ENCODE data around the gene TMEM179. TPM values are rescaled to one million over a fixed set of nuclear protein-coding genes. Genes with fewer than 3 reads are reported as not detected.

The TMEM179 gene
- total and polyA plus RNA-seq, 2 of the 8 experiments (the other 6 are each of a cell fraction or from before 2014, with no cell fraction given): 2.9 to 4.0 TPM

DNA sequence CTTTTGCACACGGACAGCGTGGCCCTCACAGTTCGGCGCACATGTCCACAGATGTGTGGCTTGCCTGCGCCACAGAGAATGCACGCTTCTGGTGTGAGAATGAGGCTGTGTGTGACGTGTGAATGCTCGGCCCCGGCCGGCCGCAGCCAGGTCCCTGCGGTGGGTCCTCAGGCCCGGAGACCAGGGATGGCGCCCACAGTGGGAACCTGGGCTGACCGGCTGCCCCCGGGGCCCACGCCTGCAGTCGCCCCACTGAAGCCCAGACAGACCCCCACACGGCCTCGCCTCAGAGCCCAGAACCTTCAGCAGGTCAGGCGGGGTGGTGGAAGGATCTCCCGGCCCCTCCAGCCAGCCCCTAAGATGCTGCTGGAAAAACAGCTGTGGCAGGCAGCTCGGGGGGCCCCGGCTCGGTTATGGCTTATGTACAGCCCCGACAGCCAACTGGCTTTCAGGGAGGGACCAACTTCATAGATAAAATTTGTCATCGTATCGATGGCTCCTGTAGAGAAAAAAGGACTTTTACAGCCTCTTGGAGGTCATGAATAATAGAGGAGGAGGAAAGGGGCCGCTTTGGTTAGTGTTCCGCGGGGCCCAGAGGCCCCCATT is 29.5 kb downstream of the TMEM179 start (continued):
- TF ChIP-seq, protein P1, sequence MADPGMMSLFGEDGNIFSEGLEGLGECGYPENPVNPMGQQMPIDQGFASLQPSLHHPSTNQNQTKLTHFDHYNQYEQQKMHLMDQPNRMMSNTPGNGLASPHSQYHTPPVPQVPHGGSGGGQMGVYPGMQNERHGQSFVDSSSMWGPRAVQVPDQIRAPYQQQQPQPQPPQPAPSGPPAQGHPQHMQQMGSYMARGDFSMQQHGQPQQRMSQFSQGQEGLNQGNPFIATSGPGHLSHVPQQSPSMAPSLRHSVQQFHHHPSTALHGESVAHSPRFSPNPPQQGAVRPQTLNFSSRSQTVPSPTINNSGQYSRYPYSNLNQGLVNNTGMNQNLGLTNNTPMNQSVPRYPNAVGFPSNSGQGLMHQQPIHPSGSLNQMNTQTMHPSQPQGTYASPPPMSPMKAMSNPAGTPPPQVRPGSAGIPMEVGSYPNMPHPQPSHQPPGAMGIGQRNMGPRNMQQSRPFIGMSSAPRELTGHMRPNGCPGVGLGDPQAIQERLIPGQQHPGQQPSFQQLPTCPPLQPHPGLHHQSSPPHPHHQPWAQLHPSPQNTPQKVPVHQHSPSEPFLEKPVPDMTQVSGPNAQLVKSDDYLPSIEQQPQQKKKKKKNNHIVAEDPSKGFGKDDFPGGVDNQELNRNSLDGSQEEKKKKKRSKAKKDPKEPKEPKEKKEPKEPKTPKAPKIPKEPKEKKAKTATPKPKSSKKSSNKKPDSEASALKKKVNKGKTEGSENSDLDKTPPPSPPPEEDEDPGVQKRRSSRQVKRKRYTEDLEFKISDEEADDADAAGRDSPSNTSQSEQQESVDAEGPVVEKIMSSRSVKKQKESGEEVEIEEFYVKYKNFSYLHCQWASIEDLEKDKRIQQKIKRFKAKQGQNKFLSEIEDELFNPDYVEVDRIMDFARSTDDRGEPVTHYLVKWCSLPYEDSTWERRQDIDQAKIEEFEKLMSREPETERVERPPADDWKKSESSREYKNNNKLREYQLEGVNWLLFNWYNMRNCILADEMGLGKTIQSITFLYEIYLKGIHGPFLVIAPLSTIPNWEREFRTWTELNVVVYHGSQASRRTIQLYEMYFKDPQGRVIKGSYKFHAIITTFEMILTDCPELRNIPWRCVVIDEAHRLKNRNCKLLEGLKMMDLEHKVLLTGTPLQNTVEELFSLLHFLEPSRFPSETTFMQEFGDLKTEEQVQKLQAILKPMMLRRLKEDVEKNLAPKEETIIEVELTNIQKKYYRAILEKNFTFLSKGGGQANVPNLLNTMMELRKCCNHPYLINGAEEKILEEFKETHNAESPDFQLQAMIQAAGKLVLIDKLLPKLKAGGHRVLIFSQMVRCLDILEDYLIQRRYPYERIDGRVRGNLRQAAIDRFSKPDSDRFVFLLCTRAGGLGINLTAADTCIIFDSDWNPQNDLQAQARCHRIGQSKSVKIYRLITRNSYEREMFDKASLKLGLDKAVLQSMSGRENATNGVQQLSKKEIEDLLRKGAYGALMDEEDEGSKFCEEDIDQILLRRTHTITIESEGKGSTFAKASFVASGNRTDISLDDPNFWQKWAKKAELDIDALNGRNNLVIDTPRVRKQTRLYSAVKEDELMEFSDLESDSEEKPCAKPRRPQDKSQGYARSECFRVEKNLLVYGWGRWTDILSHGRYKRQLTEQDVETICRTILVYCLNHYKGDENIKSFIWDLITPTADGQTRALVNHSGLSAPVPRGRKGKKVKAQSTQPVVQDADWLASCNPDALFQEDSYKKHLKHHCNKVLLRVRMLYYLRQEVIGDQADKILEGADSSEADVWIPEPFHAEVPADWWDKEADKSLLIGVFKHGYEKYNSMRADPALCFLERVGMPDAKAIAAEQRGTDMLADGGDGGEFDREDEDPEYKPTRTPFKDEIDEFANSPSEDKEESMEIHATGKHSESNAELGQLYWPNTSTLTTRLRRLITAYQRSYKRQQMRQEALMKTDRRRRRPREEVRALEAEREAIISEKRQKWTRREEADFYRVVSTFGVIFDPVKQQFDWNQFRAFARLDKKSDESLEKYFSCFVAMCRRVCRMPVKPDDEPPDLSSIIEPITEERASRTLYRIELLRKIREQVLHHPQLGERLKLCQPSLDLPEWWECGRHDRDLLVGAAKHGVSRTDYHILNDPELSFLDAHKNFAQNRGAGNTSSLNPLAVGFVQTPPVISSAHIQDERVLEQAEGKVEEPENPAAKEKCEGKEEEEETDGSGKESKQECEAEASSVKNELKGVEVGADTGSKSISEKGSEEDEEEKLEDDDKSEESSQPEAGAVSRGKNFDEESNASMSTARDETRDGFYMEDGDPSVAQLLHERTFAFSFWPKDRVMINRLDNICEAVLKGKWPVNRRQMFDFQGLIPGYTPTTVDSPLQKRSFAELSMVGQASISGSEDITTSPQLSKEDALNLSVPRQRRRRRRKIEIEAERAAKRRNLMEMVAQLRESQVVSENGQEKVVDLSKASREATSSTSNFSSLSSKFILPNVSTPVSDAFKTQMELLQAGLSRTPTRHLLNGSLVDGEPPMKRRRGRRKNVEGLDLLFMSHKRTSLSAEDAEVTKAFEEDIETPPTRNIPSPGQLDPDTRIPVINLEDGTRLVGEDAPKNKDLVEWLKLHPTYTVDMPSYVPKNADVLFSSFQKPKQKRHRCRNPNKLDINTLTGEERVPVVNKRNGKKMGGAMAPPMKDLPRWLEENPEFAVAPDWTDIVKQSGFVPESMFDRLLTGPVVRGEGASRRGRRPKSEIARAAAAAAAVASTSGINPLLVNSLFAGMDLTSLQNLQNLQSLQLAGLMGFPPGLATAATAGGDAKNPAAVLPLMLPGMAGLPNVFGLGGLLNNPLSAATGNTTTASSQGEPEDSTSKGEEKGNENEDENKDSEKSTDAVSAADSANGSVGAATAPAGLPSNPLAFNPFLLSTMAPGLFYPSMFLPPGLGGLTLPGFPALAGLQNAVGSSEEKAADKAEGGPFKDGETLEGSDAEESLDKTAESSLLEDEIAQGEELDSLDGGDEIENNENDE (IDR thresholded peaks at IDR 0.05; ENCODE audit: insufficient replicate concordance, low read length): no peak
- TF ChIP-seq TBP (IDR thresholded peaks at IDR 0.05; ENCODE audit: low read depth, low read length) (no peak), KDM1A (IDR thresholded peaks at IDR 0.05; ENCODE audit: borderline replicate concordance, low read length) (no peak), NRF1 (IDR thresholded peaks at IDR 0.05; ENCODE audit: low read depth, low read length) (no peak)
- TF ChIP-seq, protein P2, sequence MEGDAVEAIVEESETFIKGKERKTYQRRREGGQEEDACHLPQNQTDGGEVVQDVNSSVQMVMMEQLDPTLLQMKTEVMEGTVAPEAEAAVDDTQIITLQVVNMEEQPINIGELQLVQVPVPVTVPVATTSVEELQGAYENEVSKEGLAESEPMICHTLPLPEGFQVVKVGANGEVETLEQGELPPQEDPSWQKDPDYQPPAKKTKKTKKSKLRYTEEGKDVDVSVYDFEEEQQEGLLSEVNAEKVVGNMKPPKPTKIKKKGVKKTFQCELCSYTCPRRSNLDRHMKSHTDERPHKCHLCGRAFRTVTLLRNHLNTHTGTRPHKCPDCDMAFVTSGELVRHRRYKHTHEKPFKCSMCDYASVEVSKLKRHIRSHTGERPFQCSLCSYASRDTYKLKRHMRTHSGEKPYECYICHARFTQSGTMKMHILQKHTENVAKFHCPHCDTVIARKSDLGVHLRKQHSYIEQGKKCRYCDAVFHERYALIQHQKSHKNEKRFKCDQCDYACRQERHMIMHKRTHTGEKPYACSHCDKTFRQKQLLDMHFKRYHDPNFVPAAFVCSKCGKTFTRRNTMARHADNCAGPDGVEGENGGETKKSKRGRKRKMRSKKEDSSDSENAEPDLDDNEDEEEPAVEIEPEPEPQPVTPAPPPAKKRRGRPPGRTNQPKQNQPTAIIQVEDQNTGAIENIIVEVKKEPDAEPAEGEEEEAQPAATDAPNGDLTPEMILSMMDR (IDR thresholded peaks at IDR 0.05; ENCODE audit: control extremely low read depth in 1 of 3, insufficient read depth in 1 of 3, low read depth in 1 of 3, low read length in 3 of 3): no peak
- TF ChIP-seq, protein P3, sequence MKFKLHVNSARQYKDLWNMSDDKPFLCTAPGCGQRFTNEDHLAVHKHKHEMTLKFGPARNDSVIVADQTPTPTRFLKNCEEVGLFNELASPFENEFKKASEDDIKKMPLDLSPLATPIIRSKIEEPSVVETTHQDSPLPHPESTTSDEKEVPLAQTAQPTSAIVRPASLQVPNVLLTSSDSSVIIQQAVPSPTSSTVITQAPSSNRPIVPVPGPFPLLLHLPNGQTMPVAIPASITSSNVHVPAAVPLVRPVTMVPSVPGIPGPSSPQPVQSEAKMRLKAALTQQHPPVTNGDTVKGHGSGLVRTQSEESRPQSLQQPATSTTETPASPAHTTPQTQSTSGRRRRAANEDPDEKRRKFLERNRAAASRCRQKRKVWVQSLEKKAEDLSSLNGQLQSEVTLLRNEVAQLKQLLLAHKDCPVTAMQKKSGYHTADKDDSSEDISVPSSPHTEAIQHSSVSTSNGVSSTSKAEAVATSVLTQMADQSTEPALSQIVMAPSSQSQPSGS (IDR thresholded peaks at IDR 0.05; ENCODE audit: low read length): no peak

Measured in H1 (cell line).